H1 (cell line): ENCODE results near the gene HFE. TPM values are rescaled to one million over a fixed set of nuclear protein-coding genes. Genes with fewer than 3 reads are reported as not detected.

ENCODE experiments used
- CTCF ChIA-PET: fragments of 300-600 bp; sonication (Branson Sonifier 250); formaldehyde crosslinking; loops from one replicate; lab custom pipeline; 2021; ENCODE audit not compliant: partially characterized antibody; lab: Charles Lee
- POLR2A ChIA-PET: fragments of 300-600 bp; sonication (Branson Sonifier 250); formaldehyde crosslinking; loops from one replicate; lab custom pipeline; 2021; ENCODE audit warnings: inconsistent platforms; ENCODE audit not compliant: partially characterized antibody; lab: Charles Lee
- DNase-seq, 2 experiments: peaks; one replicate each; pipeline versions ENCODE4 v3.0.0 to v3.0.0-alpha.2; 2010 to 2022; ENCODE audit warnings: low spot score in 2 of 2, low read depth in 1 of 2, mixed read lengths in 1 of 2
- FAIRE-seq: peaks from 2 replicates; lab custom pipeline; 2011; peaks lifted over from hg19 to GRCh38; lab: Jason Lieb, UNC
- H2AFZ ChIP-seq: 2 replicates; pipeline ENCODE4 v1.8.1; 2012; ENCODE audit warnings: low read length, inconsistent platforms
- H2AK5ac ChIP-seq: 2 replicates; pipeline ENCODE4 v1.6.1; 2013; ENCODE audit warnings: low read depth, low read length
- H2BK120ac ChIP-seq: replicated peaks from 2 replicates; pipeline ENCODE3; 2013; ENCODE audit warnings: low read depth, low read length, inconsistent platforms
- H2BK12ac ChIP-seq: 2 replicates; pipeline ENCODE4 v1.6.1; 2013; ENCODE audit warnings: low read depth, low read length
- H2BK15ac ChIP-seq: 2 replicates; pipeline ENCODE4 v1.6.1; 2013; ENCODE audit warnings: low read length
- H2BK20ac ChIP-seq: 2 replicates; pipeline ENCODE4 v1.6.1; 2013; ENCODE audit warnings: low read length
- H2BK5ac ChIP-seq: 2 replicates; pipeline ENCODE4 v1.6.1; 2013; ENCODE audit warnings: low read depth, low read length
- H3K14ac ChIP-seq: 2 replicates; pipeline ENCODE4 v1.6.1; 2013; ENCODE audit warnings: inconsistent platforms; ENCODE audit not compliant: insufficient read length
- H3K18ac ChIP-seq: 2 replicates; pipeline ENCODE4 v1.6.1; 2013; ENCODE audit warnings: low read length; ENCODE audit errors: extremely low read depth
- H3K23ac ChIP-seq: 2 replicates; pipeline ENCODE4 v1.6.1; 2013; ENCODE audit warnings: inconsistent platforms; ENCODE audit not compliant: insufficient read length
- H3K23me2 ChIP-seq: 2 replicates; pipeline ENCODE4 v1.6.1; 2013; ENCODE audit warnings: low read depth, low read length
- H3K27ac ChIP-seq: 2 replicates; pipeline ENCODE4 v1.6.1; 2011; ENCODE audit warnings: low read depth, low read length, inconsistent platforms
- H3K27me3 ChIP-seq, 4 experiments: replicated peaks in 1 of 4; 1 replicate in 1 of 4; 2 replicates in 3 of 4; pipeline versions ENCODE4 v1.6.1 to v1.8.1; 2011 to 2013; ENCODE audit warnings: low read length in 3 of 4, mild to moderate bottlenecking in 3 of 4, inconsistent platforms in 2 of 4, mixed read lengths in 2 of 4, moderate library complexity in 1 of 4; ENCODE audit not compliant: control insufficient read depth in 3 of 4, insufficient read depth in 3 of 4; ENCODE audit errors: extremely low read depth in 1 of 4
- H3K36me3 ChIP-seq, 4 experiments: 2 replicates each; pipeline versions ENCODE4 v1.6.1 to v1.8.1; 2011 to 2013; ENCODE audit warnings: mild to moderate bottlenecking in 4 of 4, low read length in 3 of 4, moderate library complexity in 2 of 4, control low read depth in 1 of 4, inconsistent platforms in 1 of 4; ENCODE audit not compliant: insufficient read depth in 4 of 4, control insufficient read depth in 2 of 4
- H3K4ac ChIP-seq: replicated peaks from 2 replicates; pipeline ENCODE3; 2013; ENCODE audit warnings: low read length, low read depth, mixed read lengths, inconsistent platforms; ENCODE audit not compliant: insufficient read length
- H3K4me1 ChIP-seq, 4 experiments: replicated peaks in 1 of 4; 1 replicate in 1 of 4; 2 replicates in 3 of 4; pipeline versions ENCODE4 v1.6.1 to v1.8.1; 2011 to 2013; ENCODE audit warnings: low read length in 3 of 4, inconsistent platforms in 2 of 4, mixed read lengths in 1 of 4; ENCODE audit not compliant: insufficient read depth in 4 of 4, control insufficient read depth in 3 of 4
- H3K4me2 ChIP-seq, 2 experiments: 2 replicates each; pipeline versions ENCODE4 v1.6.1 to v1.8.1; 2011 to 2013; ENCODE audit warnings: low read depth in 2 of 2, low read length in 2 of 2, control low read depth in 1 of 2, inconsistent platforms in 1 of 2, mild to moderate bottlenecking in 1 of 2; ENCODE audit not compliant: insufficient read depth in 1 of 2
- H3K4me3 ChIP-seq, 4 experiments: fragments of 200-600, 300-600 bp in 1 of 4; sonication (generic), shearing (Covaris generic), sonication (Bioruptor Twin) in 1 of 4; 2 replicates each; pipeline versions ENCODE4 v1.5.1 to v1.8.1; 2011 to 2016; ENCODE audit warnings: low read length in 4 of 4, low read depth in 3 of 4, control low read depth in 2 of 4, inconsistent platforms in 2 of 4, mild to moderate bottlenecking in 2 of 4, mixed read lengths in 1 of 4, moderate library complexity in 1 of 4; ENCODE audit not compliant: insufficient read depth in 2 of 4; ENCODE audit errors: extremely low read depth in 1 of 4
- H3K56ac ChIP-seq: replicated peaks from 2 replicates; pipeline ENCODE3; 2013; ENCODE audit warnings: low read depth, mild to moderate bottlenecking, mixed read lengths, low read length, inconsistent platforms; ENCODE audit not compliant: insufficient read length
- H3K79me1 ChIP-seq: 2 replicates; pipeline ENCODE4 v1.6.1; 2013; ENCODE audit warnings: low read depth, low read length, control low read depth
- H3K79me2 ChIP-seq, 2 experiments: 2 replicates each; pipeline versions ENCODE4 v1.6.1 to v1.8.1; 2012 to 2013; ENCODE audit warnings: low read length in 2 of 2, mild to moderate bottlenecking in 2 of 2, inconsistent platforms in 1 of 2; ENCODE audit not compliant: insufficient read depth in 2 of 2, control insufficient read depth in 1 of 2
- H3K9ac ChIP-seq, 4 experiments: replicated peaks in 1 of 4; 1 replicate in 1 of 4; 2 replicates in 3 of 4; pipeline versions ENCODE4 v1.6.1 to v1.8.1; 2011 to 2013; ENCODE audit warnings: low read depth in 3 of 4, low read length in 3 of 4, control low read depth in 2 of 4, mild to moderate bottlenecking in 2 of 4, moderate library complexity in 2 of 4, inconsistent platforms in 1 of 4; ENCODE audit errors: extremely low read depth in 1 of 4
- H3K9me3 ChIP-seq, 2 experiments: 2 replicates each; pipeline versions ENCODE4 v1.6.1 to v1.8.1; 2012 to 2013; ENCODE audit warnings: mild to moderate bottlenecking in 2 of 2, moderate library complexity in 2 of 2, control low read depth in 1 of 2, inconsistent platforms in 1 of 2, low read depth in 1 of 2, low read length in 1 of 2, mixed read lengths in 1 of 2; ENCODE audit not compliant: insufficient read depth in 2 of 2
- H4K20me1 ChIP-seq, 2 experiments: replicated peaks in 1 of 2; 2 replicates each; pipeline versions ENCODE3 to v1.8.1; 2011 to 2013; ENCODE audit warnings: inconsistent platforms in 2 of 2, low read length in 2 of 2, mild to moderate bottlenecking in 1 of 2; ENCODE audit not compliant: insufficient read depth in 2 of 2, control insufficient read depth in 1 of 2
- H4K5ac ChIP-seq: 2 replicates; pipeline ENCODE4 v1.6.1; 2013; ENCODE audit warnings: low read length, low read depth, mixed read lengths, inconsistent platforms; ENCODE audit not compliant: insufficient read length
- H4K8ac ChIP-seq: 2 replicates; pipeline ENCODE4 v1.8.0; 2013; ENCODE audit warnings: mild to moderate bottlenecking, moderate library complexity, low read length, inconsistent platforms; ENCODE audit not compliant: insufficient read depth; ENCODE audit errors: extremely low read depth
- H4K91ac ChIP-seq: replicated peaks from 2 replicates; pipeline ENCODE3; 2013; ENCODE audit warnings: low read length, mixed read lengths, inconsistent platforms; ENCODE audit not compliant: insufficient read length
- CTBP2 ChIP-seq: IDR thresholded peaks from 2 replicates; pipeline ENCODE4 v1.7.0; 2011; ENCODE audit warnings: borderline replicate concordance, mild to moderate bottlenecking, moderate library complexity, mixed read lengths, low read length; ENCODE audit not compliant: insufficient read depth, insufficient read length
- POLR2A ChIP-seq, 2 experiments: IDR thresholded peaks; 1 replicate in 1 of 2; 2 replicates in 1 of 2; pipeline ENCODE4 v1.6.1; 2011; ENCODE audit warnings: low read depth in 2 of 2, low read length in 2 of 2, mild to moderate bottlenecking in 2 of 2; ENCODE audit errors: control extremely low read depth in 1 of 2
- RNF2 ChIP-seq: fragments of 200-900, 300-1000 bp; sonication (generic); IDR thresholded peaks from 2 replicates; pipeline ENCODE4 v1.7.1; 2016; ENCODE audit warnings: borderline replicate concordance, low read depth, mild to moderate bottlenecking, antibody characterized with exemption, low read length; ENCODE audit not compliant: poor library complexity, severe bottlenecking; ENCODE audit errors: missing control alignments
- SUZ12 ChIP-seq: fragments of 200-600 bp; sonication (generic); IDR thresholded peaks from 2 replicates; pipeline ENCODE4 v1.6.1; 2012; ENCODE audit warnings: mild to moderate bottlenecking, inconsistent platforms, low read length, moderate library complexity, mixed read lengths
- TEAD4 ChIP-seq: IDR thresholded peaks from 2 replicates; pipeline ENCODE4 v1.6.1; 2012; ENCODE audit warnings: low read depth, low read length, inconsistent platforms, mixed read lengths
- WGBS, 2 experiments: shearing (Covaris generic) in 1 of 2; methylation state at CpG; one replicate each; pipeline versions ENCODE4 v1.1.6 to v1.1.7; 2013 to 2015; ENCODE audit warnings: low lambda C conversion rate in 2 of 2, mixed read lengths in 2 of 2, inconsistent platforms in 1 of 2, low coverage in 1 of 2, missing lambda C conversion rate in 1 of 2; ENCODE audit not compliant: insufficient replicate concordance in 2 of 2, insufficient coverage in 1 of 2, insufficient read length in 1 of 2; ENCODE audit errors: extremely low coverage in 1 of 2, missing lambda C conversion rate in 1 of 2; 5-methylcytosine and 5-hydroxymethylcytosine counted together
- polyA plus RNA-seq, 7 experiments: library from polyadenylated mRNA; depleted of rRNA in 3 of 7; stranded (reverse) in 5 of 7; unstranded in 2 of 7; fragments of >200 nt in 5 of 7; fragments of 200-250 nt in 2 of 7; gene quantifications; 1 replicate in 5 of 7; 2 replicates in 1 of 7; 4 replicates in 1 of 7; pipeline versions ENCODE4 v1.2.1 to v1.2.3, GENCODE V29; 2011 to 2013; ENCODE audit warnings: missing spikeins in 2 of 7, mixed read lengths in 2 of 7
- total RNA-seq: library from RNA; stranded (reverse); fragmentation: NEBNext Ultra II Directional; extraction: Animal tissue kit (Norgen Biotek cat#: 25700); gene quantifications from 2 replicates; pipeline ENCODE4 v1.2.1, GENCODE V29; 2021
- TF ChIP-seq, protein P1 (sequence below): IDR thresholded peaks from 2 replicates; pipeline ENCODE4 v1.6.1; 2011; ENCODE audit warnings: low read depth, mild to moderate bottlenecking, low read length; ENCODE audit not compliant: insufficient read depth

The HFE gene
- total and polyA plus RNA-seq, 2 of the 8 experiments (the other 6 are each of a cell fraction or from before 2014, with no cell fraction given): 1.6 to 2.0 TPM

DNA sequence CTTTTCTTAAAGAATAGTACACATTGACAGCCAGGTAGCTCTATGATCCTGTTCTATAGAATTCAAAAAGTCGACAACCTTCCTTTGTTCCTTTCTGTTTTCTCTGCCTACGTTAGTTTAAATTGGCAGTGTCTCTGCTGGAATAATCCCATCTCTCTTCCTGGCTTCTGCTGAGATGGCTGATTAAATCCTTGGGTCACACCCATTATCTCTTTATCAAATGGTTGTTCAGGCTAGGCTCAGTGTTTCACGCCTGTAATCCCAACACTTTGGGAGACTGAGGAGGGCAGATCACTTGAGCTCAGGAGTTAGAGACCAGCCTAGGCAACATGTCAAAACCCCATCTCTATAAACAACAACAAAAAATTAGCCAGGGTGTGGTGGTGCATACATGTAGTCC, 44.4 kb downstream of the HFE start:
- H3K79me2 ChIP-seq: peaks cover 0 to 10% of the 10 kb centered on the region in 2 experiments; a peak in 3 of 4 replicates
- ChIA-PET CTCF (interaction anchor here (0.9 kb wide), 1 partner anchor 69 kb away, joined by 3 read pairs; no protein-coding TSS in a partner anchor), POLR2A (interaction anchor here (1.2 to 17.3 kb wide), 6 partner anchors 6 to 67 kb away, joined by 4 to 1244 read pairs (median 70); a partner anchor contains a TSS)
- H3K27me3 ChIP-seq: no peaks in the 10 kb centered on the region
- no peaks in the 10 kb centered on the region for H3K9me3 ChIP-seq
- no peak overlapping the region for H3K4me2 ChIP-seq
- no peak overlapping the region for H4K8ac ChIP-seq
- H3K56ac ChIP-seq: no peak overlapping the region
- H3K79me1 ChIP-seq: no peaks in the 10 kb centered on the region
- no peak overlapping the region for H3K14ac ChIP-seq
- no peaks in the 10 kb centered on the region for H3K23me2 ChIP-seq
- H2AK5ac ChIP-seq: no peak overlapping the region
- H3K4ac ChIP-seq: no peak overlapping the region
- no peak overlapping the region for H3K27ac ChIP-seq
- no peaks in the 10 kb centered on the region for H4K20me1 ChIP-seq
- FAIRE-seq (no peak), DNase-seq (no peak)
- no peak overlapping the region for H3K18ac ChIP-seq
- H2BK12ac ChIP-seq: no peak overlapping the region
- no peak overlapping the region for H4K5ac ChIP-seq
- H3K4me3 ChIP-seq: no peak overlapping the region
- H2BK20ac ChIP-seq: no peak overlapping the region
- H4K91ac ChIP-seq: no peak overlapping the region
- no peak overlapping the region for H2BK120ac ChIP-seq
- WGBS, 2 experiments: 94% methylated on average over 3 of the region's 3 CpGs; no CpG with 5 or more reads in 1 of the 2 experiments
- H3K23ac ChIP-seq: no peak overlapping the region
- no peak overlapping the region for H2BK15ac ChIP-seq
- H3K4me1 ChIP-seq: no peaks in the 10 kb centered on the region
- H3K36me3 ChIP-seq: peaks cover 0 to 9% (median 2%) of the 10 kb centered on the region in 4 experiments; a peak in 3 of 8 replicates
- no peak overlapping the region for H2AFZ ChIP-seq
- no peak overlapping the region for H3K9ac ChIP-seq
- no peak overlapping the region for H2BK5ac ChIP-seq
- TF ChIP-seq SUZ12 (no peak), RNF2 (no peak), TEAD4 (no peak), CTBP2 (no peak), POLR2A (IDR thresholded peaks at IDR 0.05; ENCODE audit: control extremely low read depth in 1 of 2, low read depth in 2 of 2, low read length in 2 of 2) (no peak)
- TF ChIP-seq, protein P1, sequence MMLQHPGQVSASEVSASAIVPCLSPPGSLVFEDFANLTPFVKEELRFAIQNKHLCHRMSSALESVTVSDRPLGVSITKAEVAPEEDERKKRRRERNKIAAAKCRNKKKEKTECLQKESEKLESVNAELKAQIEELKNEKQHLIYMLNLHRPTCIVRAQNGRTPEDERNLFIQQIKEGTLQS: no peak
